DMS 273 treated with DMSO at 0.1 percent for 48 hours (cell line): ENCODE data around the gene MAD1L1.
"Not testable (repeated sequence)": the region's sequence is repeated elsewhere in the genome, so short reads cannot be mapped to it uniquely, and the experiment has no call there.

Experiments
- DNase-seq: peaks from one replicate; lab custom pipeline; 2025; lab: John Stamatoyannopoulos, UW

MAD1L1 gene

GRCh38 chr7:1838911-1839531 lies 393.7 kb downstream of the MAD1L1 start:
- DNase-seq: not testable (repeated sequence)

DNA sequence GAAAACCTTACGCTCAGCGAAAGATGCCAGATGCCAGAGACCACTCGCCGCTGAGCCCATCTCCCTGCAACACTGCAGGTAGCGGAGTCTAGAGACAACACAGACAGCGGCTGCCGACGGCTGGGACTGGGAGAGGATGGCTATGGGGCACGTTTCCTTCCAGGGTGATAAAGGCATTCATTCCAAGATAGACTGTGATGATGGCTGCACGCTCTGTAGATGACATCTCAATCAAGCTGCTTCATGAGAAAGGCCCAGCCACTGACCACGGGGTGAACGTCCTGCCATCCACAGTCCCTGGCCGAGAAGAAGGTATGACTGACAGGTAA lies 394.2 kb downstream of the MAD1L1 start:
- not testable (repeated sequence) for DNase-seq

DNA sequence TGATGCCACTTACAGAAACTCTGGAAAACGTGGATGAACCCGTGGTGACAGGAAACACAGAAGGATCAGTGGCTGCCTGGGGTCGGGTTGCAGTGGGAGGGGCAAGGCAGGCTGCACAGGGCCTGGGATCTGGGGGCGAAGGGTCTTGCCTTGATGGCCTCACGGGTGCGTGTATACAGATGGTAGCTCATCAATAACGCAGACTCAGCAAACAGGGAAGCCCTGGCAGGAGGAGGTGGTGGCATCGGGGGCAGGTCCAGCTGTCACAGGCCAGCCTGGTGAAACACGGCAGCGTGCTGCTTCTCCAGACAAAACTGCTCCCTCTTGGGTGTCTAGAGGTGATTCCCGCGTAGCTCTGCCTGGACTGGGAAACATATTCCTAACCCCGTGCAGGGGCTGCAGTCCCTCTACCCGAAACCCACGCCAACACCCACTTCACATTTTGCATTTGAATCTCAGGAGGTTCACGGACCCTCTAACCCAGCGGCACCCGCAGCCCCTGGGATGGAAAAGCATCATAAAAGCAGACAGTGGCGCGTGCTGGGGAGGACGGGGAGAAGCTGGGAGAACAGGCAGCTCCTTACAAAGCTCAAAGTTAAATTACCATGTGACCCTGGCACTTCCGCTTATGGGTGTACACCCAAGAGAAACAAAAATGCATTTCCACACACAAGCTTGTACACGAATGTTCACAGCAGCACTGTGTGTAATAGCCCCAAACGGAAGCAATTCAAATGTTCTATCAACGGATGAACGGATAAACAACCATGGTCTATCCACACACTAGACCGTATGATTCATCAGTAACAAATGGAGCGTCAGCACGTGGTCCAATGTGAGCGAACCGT lies 394.8 kb downstream of the MAD1L1 start:
- DNase-seq: not testable (repeated sequence)

DNA sequence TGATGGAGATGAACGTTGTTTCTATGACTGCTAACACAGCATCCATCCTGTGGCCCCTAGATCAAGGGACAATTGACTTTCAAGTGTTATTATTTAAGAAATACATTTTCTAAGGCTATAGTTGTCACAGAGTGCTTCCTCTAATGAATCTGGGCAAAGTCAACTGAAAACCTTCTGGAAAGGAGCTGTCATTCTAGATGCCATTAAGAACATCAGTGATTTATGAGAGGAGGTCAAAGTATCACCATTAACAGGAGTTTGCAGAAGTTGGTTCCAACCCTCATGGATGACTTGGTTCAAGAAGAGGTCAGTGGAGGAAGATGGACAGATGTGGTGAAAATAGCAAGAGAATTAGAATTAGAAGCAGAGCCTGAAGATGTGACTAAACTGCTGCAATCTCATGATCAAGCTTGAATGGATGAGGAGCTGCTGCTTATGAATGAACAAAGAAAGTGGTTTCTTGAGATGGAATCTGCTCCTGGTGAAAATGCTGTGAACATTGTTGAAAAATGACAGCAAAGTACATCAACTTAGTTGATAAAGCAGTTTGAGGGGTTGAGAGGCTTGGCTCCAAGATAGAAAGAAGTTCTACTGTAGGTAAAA lies 400.7 kb downstream of the MAD1L1 start:
- DNase-seq: not testable (repeated sequence)

GRCh38 chr7:1831471-1831870 lies 401.3 kb downstream of the MAD1L1 start:
- not testable (repeated sequence) for DNase-seq

GRCh38 chr7:1829668-1830067 lies 403.1 kb downstream of the MAD1L1 start:
- DNase-seq: not testable (repeated sequence)

- DNase-seq: no peak
Measured at GRCh38 chr7:1829111-1829510, 403.6 kb downstream of the MAD1L1 start.

DNA sequence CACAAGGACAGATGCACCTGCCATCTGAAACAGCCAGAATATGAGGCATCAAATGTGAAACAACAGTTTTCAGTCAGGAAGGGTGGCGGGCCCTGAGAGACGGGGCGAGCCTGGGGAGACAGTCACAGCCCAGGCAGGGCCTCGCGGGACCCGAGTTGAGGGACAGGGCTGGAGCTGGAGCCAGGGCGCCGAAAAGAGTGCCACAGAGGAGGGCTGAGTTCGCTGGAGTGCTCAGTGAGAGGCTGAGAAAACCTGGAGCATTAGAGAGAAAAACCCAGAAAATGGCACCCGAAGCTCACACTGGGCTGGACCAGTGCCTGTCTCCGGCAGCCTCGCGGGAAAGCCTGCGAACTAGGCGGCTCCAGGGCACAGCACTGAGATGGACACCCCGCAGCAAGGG lies 404.6 kb downstream of the MAD1L1 start:
- not testable (repeated sequence) for DNase-seq

GRCh38 chr7:1827521-1827981 lies 405.2 kb downstream of the MAD1L1 start:
- not testable (repeated sequence) for DNase-seq

GRCh38 chr7:1826931-1827330 lies 405.8 kb downstream of the MAD1L1 start:
- DNase-seq: not testable (repeated sequence)

DNA sequence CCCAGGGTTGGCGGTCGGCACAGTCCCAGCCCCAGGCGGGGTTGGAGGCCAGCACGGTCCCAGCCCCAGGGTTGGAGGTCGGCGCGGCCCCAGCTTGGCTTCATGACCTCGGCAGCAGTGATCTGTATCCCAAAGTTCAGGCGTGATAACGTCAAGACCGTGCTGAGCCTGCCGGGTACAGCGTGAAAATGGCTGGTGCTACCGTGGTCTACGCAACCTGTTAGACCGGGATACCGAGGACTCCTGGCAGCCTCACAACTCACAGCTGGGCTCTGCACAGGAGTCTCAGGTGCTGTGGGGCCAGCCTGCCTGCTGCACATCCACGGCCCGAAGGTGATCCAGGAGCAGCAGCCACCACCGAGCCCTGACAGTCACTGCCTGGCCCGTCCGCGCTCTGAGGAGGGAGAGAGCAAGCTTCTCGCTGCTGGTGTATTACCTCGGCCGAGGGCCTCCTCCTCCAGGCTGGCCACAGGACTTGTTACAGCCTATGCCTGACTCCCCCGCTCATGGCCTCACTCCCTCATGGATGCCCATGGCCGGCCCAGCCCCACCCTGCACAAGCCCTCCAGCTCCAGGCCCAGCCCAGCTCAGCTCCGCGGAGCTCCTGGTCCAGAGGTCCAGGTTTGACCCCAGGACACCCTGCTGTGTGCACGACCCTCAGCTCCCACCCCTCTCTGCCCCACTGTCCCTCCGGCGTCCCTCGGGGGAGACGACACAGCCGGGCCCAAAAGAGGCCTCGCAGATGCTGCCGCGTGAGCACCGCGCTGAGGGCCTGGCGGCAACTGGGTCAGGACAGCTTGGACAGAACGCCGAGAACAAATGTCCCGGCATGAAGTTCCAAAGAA lies 406.6 kb downstream of the MAD1L1 start:
- no peak for DNase-seq

DNA sequence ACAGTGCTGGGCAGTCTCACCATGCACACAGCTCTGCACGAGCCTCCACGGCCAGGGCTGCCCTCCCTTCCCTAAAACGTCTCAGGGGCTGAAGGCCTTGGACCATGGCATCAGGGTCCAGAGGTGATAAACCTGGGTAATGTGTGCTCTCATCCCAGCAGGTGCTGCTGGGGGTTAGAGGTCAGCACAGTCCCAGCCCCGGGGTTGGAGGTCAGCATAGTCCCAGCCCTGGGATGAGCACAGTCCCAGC lies 407.2 kb downstream of the MAD1L1 start:
- not testable (repeated sequence) for DNase-seq

- not testable (repeated sequence) for DNase-seq
Measured at GRCh38 chr7:1824882-1825646, 407.7 kb downstream of the MAD1L1 start.

DNA sequence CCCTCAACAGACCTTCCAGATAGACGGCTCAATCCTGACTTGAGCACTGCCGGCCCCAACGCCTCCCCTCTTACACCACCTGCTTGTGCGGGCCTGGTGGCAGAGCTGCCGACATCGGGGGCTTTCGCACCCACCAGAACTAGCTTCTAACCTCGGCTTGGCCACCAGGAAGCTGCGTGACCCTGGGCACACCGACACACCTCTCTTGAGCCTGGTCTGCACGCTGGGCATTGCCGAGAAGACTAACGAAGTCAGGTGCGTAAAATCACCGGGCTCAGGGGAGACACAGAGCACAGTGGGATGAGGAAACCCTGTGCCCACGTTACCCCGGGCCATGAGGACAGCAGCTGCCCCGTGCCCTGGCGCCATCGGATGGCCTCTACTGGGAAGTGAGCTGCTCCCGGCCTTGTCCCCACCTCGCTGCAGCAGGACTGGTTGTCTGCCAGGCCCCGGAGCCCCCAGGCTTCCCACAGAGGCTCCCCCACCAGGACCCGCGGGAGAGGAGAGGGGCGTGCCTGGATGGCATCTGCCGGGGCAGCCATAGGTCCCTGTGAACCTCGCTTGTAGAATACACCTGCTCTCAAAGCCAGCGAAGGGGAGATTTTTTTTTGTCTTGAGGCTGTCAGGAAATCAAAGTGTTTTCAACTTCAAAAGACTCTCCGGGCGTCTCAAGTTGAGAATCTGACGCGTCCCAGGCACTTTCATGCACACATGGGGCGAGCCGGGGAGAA lies 408.4 kb downstream of the MAD1L1 start:
- DNase-seq: not testable (repeated sequence)

- DNase-seq: no peak
Measured at GRCh38 chr7:1823376-1824150, 409.2 kb downstream of the MAD1L1 start.

DNA sequence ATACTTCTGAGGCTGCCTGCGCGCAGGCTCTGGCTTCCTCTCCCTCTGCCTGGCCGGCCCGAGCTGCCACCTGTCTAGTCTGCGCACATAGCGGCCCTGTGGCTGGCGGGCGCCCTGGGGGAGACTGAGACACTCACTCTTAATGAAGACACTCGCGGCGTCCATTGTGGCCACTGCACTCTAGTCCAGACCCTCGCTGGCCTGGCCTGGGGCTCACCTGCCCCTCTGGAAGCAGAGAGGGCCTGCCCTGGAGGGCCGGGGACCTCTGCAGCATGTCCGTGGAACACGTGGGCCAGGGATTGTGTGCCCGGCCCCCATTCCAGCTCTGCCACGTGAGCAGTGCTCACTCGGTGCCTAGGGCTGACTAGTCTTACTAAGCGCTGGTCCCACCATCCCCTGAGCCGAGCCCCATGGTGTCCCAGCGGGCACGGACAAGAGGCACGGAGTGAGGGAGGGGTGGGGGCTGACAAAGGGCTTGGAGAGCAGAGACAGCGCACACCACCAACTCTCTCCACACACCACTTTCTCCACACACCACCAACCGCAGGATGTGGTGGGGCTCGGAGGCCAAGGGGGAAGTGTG lies 413.4 kb downstream of the MAD1L1 start:
- DNase-seq: no peak

DNA sequence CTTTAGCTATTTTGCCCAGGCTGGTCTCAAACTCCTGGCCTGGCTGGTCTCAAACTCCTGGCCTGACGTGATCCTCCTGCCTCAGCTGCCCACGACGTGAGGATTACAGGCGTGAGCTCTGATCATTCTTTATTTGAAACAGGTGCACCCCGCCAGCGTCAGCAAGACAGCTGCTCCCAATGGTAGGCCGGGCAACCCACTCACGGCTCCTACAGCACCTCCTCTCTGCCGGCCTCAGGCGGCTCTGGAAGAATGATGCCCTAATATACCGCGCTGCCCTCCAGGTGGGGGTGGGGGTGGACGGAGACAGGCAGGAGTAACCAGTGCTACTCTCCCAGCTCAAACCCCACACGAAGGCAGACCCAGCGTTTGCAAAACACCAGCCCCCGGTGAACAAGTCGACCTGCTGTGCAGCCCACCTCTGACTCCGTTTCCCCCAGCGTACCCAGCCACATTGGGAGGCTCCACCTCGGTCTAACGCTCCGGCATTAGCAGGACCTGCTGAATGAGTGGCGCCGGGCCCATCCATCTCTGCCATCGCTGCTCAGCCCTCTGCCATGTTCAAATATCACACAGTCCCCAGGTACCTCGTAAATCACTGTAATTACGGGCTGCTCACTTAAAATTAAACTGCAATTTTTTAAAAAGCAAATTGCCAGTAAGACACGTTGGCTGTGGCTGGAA lies 414.0 kb downstream of the MAD1L1 start:
- no peak for DNase-seq

GRCh38 chr7:1817061-1817712 lies 415.6 kb downstream of the MAD1L1 start:
- DNase-seq: no peak

- not testable (repeated sequence) for DNase-seq
Measured at GRCh38 chr7:1816451-1816850, 416.3 kb downstream of the MAD1L1 start.
